Fibroblast of peridontal ligament (primary cell): ENCODE data around the gene SP3.

Experiments used
- DNase-seq: peaks from one replicate; pipeline ENCODE4 v3.0.0-alpha.2; 2010; ENCODE audit errors: extremely low read depth

Gene SP3

DNA sequence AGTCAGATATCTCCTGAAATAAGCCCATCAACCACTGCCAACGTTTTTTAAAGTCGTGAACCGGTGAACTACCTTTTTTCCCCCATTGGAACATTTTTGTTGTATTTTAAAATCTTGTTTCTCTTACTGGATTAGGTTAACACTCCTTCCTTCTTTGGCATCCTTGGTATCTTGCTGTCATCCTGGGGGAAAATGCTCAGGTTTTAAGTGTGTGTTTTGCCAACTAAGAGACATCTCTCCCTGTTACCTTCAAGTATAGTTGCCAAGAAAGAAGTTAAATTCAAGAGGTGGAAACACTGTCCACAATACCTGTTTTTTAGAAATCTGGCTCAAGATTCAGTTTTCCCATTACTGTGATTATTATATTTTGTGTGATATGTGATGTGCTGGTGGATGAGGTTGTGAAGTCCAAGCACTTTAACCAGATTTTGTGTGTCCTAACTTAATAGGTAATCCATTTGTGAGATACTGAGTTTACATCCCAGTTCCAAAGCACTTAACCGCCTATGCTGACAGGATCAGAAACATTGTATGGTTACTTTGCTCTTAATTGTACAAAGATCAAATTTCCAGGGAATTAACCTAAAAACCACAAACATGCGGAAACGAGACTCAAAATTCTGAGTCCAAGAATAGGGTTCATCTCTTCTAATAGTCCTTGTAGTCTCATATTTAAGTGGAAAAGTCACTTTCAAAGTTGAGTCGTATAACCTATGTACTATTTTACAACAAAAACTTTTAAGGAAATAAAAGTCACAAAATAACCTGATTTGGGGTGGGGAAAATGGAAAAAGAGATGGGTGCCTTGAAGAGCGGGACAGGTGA, 1.3 kb upstream of the SP3 start:
- no peak for DNase-seq

DNA sequence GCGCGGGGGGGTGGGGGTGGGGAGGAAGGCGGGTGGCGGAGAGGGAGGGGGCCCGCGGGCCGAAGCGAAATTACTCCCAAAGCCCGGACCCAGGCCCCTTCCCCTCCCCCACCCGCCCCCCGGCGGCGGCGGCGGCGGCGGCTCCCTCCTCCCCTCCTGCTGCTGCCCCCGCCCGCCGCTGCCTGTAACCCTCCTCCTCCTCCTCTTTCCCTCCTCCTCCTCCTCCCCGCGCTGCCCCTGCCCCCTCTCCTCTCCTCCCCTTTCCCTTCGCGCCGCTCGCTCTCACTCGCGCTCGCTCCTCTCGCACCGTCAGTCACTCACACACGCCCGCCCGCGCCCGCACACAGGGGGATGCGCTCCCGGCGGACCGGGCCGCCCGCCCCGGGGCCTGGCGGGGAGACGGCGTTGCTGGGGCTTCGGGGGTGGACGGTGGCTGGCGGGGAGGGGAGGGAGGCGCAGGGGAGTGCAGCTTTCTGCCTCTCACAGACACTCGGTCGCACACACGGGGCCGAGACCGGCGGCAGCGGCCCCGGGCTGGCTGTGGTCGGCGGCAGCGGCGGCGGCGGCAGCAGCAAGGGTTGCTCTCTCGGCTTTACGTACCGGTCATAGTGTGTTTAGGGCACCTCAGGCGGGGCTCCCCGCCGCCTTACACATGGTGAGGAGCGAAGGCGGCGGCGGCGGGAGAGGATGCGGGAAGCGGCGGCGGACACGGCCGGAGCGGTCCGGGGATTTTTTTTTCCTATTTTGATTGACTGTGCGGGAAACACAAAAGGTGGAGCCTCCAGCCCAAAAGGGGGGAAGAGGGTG, 405 bp downstream of the SP3 start:
- DNase-seq: peak; percentile 81

DNA sequence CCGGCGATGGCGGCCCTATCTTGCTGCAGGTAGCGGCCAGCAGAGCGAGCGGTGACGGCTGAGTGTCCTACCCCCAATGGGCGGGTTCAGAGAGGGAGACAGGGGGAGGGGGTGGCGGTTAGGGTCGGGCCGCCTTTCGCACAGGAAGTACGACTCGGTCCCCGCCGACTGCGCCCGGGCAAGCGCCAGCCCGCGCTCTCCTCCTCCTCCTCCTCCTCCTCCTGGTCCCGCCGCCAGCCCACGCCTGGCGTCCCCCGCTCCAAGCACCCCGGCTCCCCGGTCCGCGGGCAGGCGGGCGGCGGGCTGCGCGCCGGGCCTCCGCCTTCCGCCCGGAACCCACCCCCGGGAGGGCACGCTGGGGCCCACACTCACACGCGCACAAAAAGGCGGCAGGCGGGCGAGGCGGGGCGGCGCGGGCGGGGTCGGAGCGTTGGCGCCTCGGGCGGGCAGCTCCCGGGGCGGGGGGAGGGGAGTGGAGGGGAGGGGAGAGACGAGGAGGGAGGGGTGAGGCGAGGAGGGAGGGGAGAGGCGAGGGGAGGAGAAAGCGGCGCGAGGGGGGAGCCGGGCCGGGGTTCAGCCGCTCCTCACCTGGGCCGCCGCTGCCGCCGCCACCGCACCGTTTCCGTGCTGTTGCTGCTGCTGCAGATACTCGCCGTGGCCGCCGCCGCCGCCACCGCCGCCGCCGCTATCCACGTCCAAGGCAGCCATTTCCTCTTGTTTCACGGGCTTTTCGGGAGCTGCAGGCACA, 1.2 kb downstream of the SP3 start:
- DNase-seq: peak; percentile 72

DNA sequence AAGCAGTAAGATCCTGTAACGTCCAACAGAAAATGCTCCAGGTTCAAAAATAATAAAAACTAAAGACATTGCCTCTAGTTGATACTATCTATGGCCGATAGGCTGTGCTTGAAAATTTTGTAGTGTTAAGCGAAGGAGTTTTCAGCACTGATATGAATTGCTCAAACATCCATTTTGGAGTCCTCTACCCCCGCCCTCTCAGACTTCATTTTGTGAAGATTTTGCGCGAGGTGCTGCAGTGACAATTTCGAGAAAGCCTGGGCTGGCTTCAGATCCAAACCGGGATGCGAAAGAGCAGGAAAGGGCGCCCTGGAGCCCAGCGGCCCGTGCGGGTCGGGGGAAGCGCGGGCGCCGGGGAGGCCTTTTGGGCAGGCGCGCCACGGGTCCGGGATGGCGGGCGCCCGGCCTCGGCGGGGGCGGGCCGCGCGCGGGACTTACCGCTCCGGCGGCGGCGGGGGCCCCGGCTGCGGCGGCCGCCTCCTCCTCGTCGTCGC, 1.8 kb downstream of the SP3 start:
- DNase-seq: peak; percentile 84

DNA sequence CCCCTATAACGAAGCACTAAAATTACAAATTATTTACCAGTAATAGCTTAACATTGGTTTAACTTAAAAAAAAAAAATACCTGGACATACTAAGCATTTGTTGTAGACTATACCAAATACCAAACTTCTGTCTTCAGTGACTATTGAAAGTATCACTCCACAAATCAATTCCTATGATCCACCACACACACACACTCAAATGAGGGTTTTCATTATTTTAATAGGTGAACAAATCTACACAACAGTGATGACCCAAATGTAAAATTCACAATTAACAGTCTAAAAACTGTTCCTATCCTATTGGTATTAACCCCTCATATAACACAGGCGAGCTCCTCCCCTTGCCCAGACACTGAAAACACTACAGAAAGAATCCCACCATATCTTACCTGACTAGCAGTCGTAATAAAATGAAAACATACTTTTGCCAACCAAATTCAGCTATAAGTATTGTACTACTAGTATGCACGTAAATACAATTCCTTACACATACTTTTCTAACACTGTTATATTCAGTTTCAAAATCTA, 2.5 kb downstream of the SP3 start:
- no peak for DNase-seq

DNA sequence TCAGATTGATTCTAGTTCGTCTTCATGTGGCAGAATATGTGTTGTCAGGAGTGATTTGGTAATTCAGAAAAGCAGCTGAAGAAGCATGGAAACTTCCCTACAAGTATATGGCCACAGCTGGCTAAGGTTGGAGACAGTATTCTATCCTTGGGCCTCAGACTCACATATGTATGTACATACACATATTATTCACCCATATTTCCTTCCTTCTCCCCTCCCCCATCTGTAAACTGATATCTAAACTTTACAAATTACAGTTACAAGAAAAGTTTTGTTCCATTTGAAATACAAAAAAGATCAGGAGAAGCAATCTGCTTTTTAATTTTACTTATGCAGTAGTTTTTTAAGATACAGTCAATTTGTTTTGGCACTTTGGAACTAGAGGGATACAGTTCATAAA, 3.1 kb downstream of the SP3 start:
- no peak for DNase-seq

DNA sequence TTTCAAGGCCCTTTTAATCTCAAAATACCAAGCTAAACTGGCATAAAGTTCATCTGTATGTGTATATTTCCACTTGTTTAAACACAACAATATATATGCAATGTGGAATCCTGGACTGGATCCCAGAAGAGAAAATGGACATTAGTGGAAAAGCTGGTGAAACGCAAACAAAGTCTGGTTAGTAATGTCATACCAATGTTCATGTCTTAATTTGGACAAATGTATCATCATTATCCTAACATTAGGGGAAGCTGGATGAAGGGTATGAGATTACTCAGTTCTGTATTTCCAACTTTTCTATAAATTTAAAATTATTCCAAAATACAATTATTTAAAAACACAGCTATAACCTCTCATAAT, 3.8 kb downstream of the SP3 start:
- no peak for DNase-seq

DNA sequence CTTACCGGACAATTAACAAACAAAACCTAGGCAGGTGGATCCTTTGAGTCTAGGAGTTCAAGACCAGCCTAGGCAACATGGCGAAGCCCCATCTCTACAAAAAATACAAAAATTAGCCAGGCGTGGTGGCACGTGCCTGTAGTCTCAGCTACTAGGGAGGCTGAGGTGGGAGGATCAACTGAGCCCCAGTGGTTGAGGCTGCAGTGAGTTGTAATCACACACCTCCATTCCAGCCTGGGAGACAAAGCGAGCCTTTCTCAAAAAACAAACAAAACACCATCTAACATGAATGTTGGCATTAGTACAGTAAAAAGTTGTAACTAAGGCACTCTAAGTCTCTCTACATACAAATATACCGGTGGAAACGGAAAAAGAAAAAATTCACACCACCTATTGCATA, 5.3 kb downstream of the SP3 start:
- DNase-seq: no peak

DNA sequence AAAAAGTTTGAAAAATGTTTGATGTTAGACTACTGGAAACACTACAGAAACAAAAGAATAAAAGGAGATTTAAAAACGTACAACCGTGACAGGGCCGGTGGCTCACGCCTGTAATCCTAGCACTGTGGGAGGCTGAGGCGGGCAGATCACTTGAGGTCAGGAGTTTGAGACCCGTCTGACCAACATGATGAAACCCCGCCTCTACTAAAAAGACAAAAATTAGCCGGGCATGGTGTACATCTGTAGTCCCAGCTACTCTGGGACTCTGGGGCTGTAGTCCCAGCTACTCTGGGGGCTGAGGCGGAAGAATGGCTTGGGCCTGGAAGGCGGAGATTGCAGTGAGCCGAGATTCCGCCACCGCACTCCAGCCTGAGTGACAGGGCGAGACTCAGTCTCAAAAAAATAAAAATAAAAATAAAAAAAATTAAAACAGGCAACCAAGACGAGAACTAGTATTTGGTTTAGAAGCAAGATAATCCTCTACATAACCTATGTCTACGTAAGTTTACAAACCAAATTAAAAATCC, 5.8 kb downstream of the SP3 start:
- DNase-seq: no peak

DNA sequence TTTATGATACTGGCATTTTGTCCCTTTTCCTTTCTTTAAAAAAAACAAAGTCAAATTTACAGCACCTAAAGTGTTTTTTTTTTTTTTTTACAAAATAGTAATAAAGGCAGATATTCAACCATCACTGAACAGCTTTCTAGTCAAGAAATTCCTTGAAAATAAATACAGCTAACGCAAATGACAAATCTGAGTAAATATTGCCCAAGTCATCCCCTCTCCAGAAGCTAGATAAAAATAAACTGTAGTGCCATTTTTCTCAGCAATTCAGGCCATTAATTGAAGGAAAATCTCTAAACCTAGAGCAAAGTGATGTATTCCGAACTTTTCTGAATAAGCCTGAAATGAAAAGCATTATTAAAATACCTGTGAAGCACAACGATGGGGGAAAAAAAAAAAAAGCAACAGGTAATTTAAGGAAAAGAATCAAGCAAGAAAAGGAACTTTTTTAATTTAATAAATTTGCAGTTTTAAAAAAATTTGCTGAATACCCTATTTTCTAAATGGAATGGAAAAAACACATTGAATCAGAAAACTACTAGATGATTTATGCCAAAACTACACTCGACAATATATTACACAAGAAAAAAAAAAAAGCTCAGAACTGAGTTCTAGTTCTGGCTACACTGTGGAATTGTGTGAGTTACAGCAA, 6.9 kb downstream of the SP3 start:
- no peak for DNase-seq

DNA sequence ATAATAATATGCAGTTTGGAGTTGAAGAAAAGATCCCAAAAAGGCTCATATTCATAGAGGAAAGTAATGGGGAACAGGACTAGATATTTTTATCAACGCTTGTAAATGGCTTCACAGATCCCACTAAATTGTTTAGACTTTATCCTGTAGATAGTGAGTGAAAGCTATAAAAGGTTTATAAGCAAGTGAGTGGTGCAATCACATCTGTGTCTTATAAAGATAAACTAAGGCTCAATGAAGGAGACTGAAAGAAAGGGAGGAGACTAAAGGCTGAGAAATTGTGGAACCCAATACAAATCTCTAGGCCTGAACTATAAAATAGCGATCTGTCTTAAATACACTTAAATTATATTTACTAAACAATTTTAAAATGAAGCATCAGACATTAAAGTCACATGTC, 7.7 kb downstream of the SP3 start:
- DNase-seq: peak; percentile 43

DNA sequence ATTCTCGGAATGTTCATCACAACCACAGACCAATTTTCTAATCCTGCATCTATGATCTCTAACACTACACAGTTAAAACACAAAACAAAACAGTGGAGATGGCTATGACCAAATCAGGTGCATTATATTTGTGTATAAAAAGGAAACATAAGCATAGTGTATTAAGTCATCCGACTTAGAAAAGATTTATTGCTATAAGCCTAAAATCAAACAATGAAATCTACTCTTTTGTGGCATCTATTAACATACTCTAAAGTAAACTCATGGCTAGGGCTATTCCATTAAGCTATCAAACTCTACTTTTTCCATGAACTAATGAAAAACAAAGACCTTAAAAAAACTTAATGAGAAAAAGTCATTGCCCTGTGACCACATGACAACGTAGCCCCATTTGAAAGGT, 8.7 kb downstream of the SP3 start:
- DNase-seq: no peak

DNA sequence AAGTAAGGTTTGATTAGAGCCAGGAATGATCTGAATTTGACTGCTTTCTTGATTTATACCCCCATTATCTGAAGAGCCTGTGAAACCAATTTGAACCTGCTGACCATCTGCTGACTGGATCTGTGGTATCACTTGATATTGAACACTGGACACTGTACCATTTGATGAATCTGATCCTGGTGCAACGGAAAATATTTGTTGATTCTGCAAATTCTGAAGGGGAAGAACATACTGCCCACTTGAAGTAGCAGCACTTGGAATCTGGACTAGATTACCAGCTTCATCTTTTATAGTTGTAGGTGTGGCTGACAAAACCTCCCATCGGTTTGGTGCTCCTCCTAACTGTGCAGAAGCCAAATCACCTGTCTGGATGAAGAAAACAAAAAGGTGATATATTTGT, 9.3 kb downstream of the SP3 start:
- no peak for DNase-seq

DNA sequence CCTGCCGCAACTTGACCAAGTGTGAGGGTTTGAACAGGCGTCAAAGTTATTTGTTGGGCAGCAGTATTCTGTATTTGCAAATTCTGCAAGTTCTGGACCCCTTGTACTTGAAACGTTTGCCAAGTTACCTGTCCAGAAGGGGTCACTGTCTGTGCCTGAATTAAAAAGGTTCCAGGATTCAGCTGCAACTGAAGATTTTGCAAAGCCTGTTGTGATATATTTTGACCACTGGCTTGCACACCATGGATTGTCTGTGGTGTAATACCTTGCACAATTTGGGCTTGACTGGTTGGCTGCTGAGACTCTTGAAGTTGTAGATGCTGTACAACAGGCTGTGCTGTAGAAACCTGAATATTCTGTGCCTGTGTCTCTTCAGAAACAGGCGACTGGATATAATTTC, 10.2 kb downstream of the SP3 start:
- DNase-seq: no peak

DNA sequence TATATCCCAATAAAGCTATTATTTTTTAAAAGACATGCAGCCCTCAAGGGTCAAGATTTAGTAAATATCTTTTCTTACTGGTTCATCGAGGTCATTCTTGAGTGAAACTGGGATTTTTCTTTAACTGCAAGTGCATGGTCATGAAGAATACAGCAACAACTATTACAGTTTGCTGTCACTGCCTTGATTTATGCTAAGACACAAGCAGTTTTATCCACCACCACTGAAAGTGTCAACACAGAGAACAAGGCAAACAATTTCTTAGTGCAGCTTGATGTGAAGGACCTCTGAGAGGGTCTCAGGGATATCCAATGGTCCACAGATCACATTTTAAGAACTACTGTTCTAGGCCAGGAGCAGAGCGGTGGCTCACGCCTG, 12.1 kb downstream of the SP3 start:
- DNase-seq: no peak

DNA sequence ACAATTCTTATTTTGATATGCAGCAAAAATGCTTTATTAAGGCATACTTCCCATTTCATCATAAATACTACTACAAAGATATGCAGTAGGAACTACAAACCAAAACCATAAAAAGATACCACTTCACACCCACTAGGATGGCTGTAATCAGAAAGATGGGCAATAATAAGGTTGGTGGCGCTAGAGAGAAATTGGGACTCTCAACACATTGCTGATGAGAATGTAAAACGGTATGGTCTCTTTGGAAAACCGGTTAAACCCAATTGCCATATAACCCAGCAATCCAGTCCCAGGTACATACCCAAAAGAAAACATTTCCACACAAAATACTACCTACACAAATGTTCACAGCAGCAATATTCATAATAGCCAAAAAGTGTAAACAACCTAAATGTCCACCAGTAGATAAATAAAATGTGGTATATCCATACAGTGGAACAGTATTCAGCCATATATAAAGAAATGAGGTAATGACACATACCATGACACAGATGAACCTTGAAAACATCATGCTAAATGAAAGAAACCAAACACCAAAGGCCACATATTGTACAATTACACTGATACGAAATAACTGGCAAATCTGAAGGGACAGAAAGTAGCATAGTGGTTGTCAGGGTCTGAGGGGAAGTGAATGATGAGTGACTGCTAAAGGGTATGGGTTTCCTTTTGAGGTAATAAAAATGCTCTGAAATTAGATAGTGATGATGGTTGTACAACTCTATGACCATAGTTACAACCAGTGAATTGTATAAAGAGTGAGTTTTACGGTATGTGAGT, 12.7 kb downstream of the SP3 start:
- no peak for DNase-seq

DNA sequence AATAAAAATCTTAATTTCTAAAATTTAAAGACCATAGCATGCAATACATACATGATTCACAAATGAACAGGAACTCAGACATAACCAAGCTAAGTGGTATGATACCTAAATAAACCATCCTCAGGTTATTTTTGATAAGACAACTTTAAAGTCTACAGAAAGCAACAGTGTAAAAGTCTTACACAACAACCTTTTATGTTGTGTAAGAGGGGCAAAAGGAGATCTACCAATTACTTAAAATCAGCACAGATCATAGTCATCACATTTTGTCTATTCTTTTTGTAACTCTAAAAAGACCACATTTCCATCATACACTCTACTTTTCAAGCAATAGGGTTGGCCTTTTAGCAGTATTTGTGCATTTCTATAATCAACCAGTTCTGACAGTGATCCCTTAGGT, 16.3 kb downstream of the SP3 start:
- DNase-seq: no peak

DNA sequence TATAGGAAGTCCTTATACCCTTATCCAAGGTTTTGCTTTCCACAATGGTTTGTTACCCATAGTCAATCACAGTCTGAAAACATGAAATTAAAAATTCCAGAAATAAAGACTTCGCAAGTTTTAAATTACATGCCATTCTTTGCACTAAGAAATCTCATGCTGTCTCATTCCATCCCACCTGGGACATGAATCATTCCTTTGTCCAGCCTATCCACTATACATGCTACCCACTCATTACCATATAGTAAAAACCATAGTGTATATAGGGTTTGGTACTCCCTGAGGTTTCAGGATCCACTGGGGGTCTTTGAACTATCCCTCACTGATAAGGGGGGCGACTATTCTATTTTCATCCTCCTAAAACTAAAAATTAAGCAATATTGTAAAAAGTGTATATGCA, 17.0 kb downstream of the SP3 start:
- DNase-seq: no peak

DNA sequence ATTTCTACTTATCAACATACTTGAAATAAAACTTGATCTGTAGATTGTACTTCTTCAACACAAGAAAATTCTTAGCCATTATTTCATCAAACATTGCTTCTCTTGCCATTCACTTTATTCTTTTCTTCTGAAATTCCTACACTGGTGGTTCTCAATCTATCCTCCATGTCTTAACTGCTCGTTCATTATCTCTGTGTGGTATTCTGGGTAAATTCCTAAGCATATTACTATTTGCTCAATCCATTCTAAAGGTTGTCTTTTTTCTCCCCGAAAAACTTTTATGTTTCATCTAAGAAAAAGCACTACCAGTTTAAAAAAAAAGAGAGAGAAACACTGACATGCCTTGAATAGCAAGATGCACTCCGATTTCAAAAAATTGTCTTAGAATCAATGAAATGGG, 18.0 kb downstream of the SP3 start:
- DNase-seq: no peak

DNA sequence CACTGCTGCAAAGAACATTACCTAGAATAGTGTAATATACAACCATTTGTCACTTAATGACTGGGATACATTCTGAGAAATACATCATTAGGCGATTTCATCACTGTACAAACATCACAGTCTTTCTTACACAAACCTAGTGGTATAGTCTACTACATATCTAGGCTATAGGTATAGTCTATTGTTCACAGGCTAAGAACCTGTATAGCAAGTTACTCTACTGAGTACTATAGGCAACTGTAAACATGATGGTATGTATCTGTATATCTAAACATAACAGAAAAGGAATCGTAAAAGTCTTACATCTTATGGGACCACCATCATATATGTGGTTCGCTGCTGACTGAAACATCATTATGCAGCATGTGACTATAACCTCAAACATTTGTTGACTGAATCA, 21.4 kb downstream of the SP3 start:
- DNase-seq: no peak
